HepG2 (cell line): ENCODE measurements around the gene B9D2. TPM values are rescaled to one million over a fixed set of nuclear protein-coding genes. Genes with fewer than 3 reads are reported as not detected.

Experiments
- CEBPZ ChIP-seq: IDR thresholded peaks from 2 replicates; pipeline ENCODE4 v1.6.1; 2012; ENCODE audit warnings: low read length, improper control_type of control experiment
- ESRRA ChIP-seq: sonication (generic); formaldehyde crosslinking; IDR thresholded peaks from 2 replicates; pipeline ENCODE4 v1.5.1; 2020; ENCODE audit warnings: mild to moderate bottlenecking, low read depth, missing genetic modification reagents
- ETV5 ChIP-seq: IDR thresholded peaks from 2 replicates; pipeline ENCODE4 v1.6.1; 2018; ENCODE audit warnings: missing biosample characterization, missing genetic modification reagents, inconsistent platforms, borderline replicate concordance
- JARID2 ChIP-seq: sonication (generic); formaldehyde crosslinking; IDR thresholded peaks from 2 replicates; pipeline ENCODE4 v1.8.1; 2023; ENCODE audit warnings: missing genetic modification reagents, inconsistent platforms; ENCODE audit not compliant: insufficient replicate concordance
- MED13 ChIP-seq: sonication (generic); formaldehyde crosslinking; IDR thresholded peaks from 2 replicates; pipeline ENCODE4 v1.5.0; 2020; ENCODE audit warnings: missing genetic modification reagents
- MTF1 ChIP-seq: sonication (generic); formaldehyde crosslinking; IDR thresholded peaks from 2 replicates; pipeline ENCODE4 v1.5.0; 2020; ENCODE audit warnings: missing genetic modification reagents
- RORA ChIP-seq: sonication (generic); formaldehyde crosslinking; IDR thresholded peaks from 2 replicates; pipeline ENCODE4 v1.5.0; 2020; ENCODE audit warnings: mild to moderate bottlenecking, missing genetic modification reagents, moderate library complexity
- SETDB1 ChIP-seq: sonication (generic); formaldehyde crosslinking; IDR thresholded peaks from 2 replicates; pipeline ENCODE4 v1.5.1; 2020; ENCODE audit warnings: missing genetic modification reagents, mild to moderate bottlenecking, borderline replicate concordance
- SIN3A ChIP-seq: IDR thresholded peaks from 2 replicates; pipeline ENCODE4 v1.6.1; 2011; ENCODE audit warnings: low read depth, mild to moderate bottlenecking, control low read depth, low read length, borderline replicate concordance
- SKIL ChIP-seq: sonication (generic); formaldehyde crosslinking; IDR thresholded peaks from 2 replicates; pipeline ENCODE4 v1.8.0; 2022; ENCODE audit warnings: missing genetic modification reagents, mild to moderate bottlenecking, moderate library complexity, borderline replicate concordance
- SMAD3 ChIP-seq: sonication (generic); formaldehyde crosslinking; IDR thresholded peaks from 2 replicates; pipeline ENCODE4 v1.4.0; 2020; ENCODE audit warnings: missing genetic modification reagents
- TEAD2 ChIP-seq: sonication (generic); formaldehyde crosslinking; IDR thresholded peaks from 2 replicates; pipeline ENCODE4 v1.9.0; 2021; ENCODE audit warnings: missing genetic modification reagents
- THAP8 ChIP-seq: sonication (generic); formaldehyde crosslinking; IDR thresholded peaks from 2 replicates; pipeline ENCODE4 v1.5.1; 2020; ENCODE audit warnings: missing genetic modification reagents, mild to moderate bottlenecking, borderline replicate concordance
- ZFP91 ChIP-seq: sonication (generic); formaldehyde crosslinking; IDR thresholded peaks from 2 replicates; pipeline ENCODE4 v1.9.0; 2022; ENCODE audit warnings: missing genetic modification reagents, mild to moderate bottlenecking, borderline replicate concordance
- ZFX ChIP-seq: sonication (generic); formaldehyde crosslinking; IDR thresholded peaks from 2 replicates; pipeline ENCODE4 v1.4.0; 2020; ENCODE audit warnings: mild to moderate bottlenecking, low read depth, missing genetic modification reagents, moderate library complexity
- ZNF335 ChIP-seq: sonication (generic); formaldehyde crosslinking; IDR thresholded peaks from 2 replicates; pipeline ENCODE4 v1.4.0; 2020; ENCODE audit warnings: missing genetic modification reagents
- ZNF34 ChIP-seq: sonication (generic); formaldehyde crosslinking; IDR thresholded peaks from 2 replicates; pipeline ENCODE4 v1.4.0; 2020; ENCODE audit warnings: mild to moderate bottlenecking, missing genetic modification reagents, borderline replicate concordance
- ZNF576 ChIP-seq: sonication (generic); formaldehyde crosslinking; IDR thresholded peaks from 2 replicates; pipeline ENCODE4 v1.4.0; 2020; ENCODE audit warnings: mild to moderate bottlenecking, missing genetic modification reagents
- ZNF614 ChIP-seq: IDR thresholded peaks from 2 replicates; pipeline ENCODE4 v1.6.1; 2018; ENCODE audit warnings: missing biosample characterization, missing genetic modification reagents, inconsistent platforms, borderline replicate concordance
- ZNF740 ChIP-seq: sonication (generic); formaldehyde crosslinking; IDR thresholded peaks from 2 replicates; pipeline ENCODE4 v1.4.0; 2020; ENCODE audit warnings: missing genetic modification reagents
- ZSCAN9 ChIP-seq: IDR thresholded peaks from 2 replicates; pipeline ENCODE4 v1.6.1; 2016; ENCODE audit warnings: borderline replicate concordance
- polyA plus RNA-seq, 8 experiments: library from polyadenylated mRNA; depleted of rRNA in 3 of 8; stranded (reverse) in 7 of 8; unstranded in 1 of 8; fragments of >200 nt; fragmentation: Illumina TruSeq in 4 of 8; extraction: Trizol in 4 of 8; gene quantifications; 2 replicates each; pipeline versions ENCODE4 v1.2.1 to v1.2.3, GENCODE V29; 2011 to 2016; ENCODE audit warnings: low read depth in 4 of 8, missing spikeins in 1 of 8, mixed read lengths in 1 of 8; ENCODE audit not compliant: insufficient read depth in 1 of 8
- total RNA-seq, 5 experiments: library from RNA; depleted of rRNA; stranded (reverse); fragments of >200 nt; fragmentation: Illumina TruSeq; extraction: Trizol; gene quantifications; 2 replicates each; pipeline ENCODE4 v1.2.3, GENCODE V29; 2016; ENCODE audit warnings: low read depth in 1 of 5

B9D2 gene
- total and polyA plus RNA-seq, 2 of the 13 experiments (the other 11 are each of a cell fraction or from before 2014, with no cell fraction given), result 3.1 to 4.4 TPM

- no peak for TF ChIP-seq CEBPZ
- TF ChIP-seq RORA (CRISPR knock-in tag), result no peak
- peak; percentile 79 for TF ChIP-seq SKIL (CRISPR knock-in tag)
- TF ChIP-seq SETDB1 (CRISPR knock-in tag), result no peak
- no peak for TF ChIP-seq JARID2 (CRISPR knock-in tag)
- TF ChIP-seq ZNF34 (CRISPR knock-in tag), result no peak
- peak; percentile 13; the same call in 1 of the 2 replicates for TF ChIP-seq SIN3A
- no peak for TF ChIP-seq SMAD3 (CRISPR knock-in tag)
- 0 out of 2 replicates have a peak, but pooled peaks have one; percentile 40 for TF ChIP-seq ZNF335 (CRISPR knock-in tag)
- no peak for TF ChIP-seq ZNF740 (CRISPR knock-in tag)
- no peak for TF ChIP-seq THAP8 (CRISPR knock-in tag)
- peak; percentile 87 for TF ChIP-seq ZFX (CRISPR knock-in tag)
- no peak for TF ChIP-seq ZSCAN9 (CRISPR knock-in tag)
- peak; percentile 6; the same call in 1 of the 2 replicates for TF ChIP-seq ZNF614 (CRISPR knock-in tag)
- TF ChIP-seq ZFP91 (CRISPR knock-in tag), result no peak
- no peak for TF ChIP-seq ESRRA (CRISPR knock-in tag)
- TF ChIP-seq MED13, result no peak
- no peak for TF ChIP-seq MTF1 (CRISPR knock-in tag)
- TF ChIP-seq ETV5 (CRISPR knock-in tag), result peak; percentile 82
- no peak for TF ChIP-seq TEAD2 (CRISPR knock-in tag)
- TF ChIP-seq ZNF576 (CRISPR knock-in tag), result no peak
Observed at GRCh38 chr19:41323023-41323422, 40.9 kb downstream of the B9D2 start (continued).
